ENCODE measurements around the gene NKD1. TPM values are rescaled to one million over a fixed set of nuclear protein-coding genes. Genes with fewer than 3 reads are reported as not detected.

The NKD1 gene
- total RNA-seq, 1 donor: not detected

DNA sequence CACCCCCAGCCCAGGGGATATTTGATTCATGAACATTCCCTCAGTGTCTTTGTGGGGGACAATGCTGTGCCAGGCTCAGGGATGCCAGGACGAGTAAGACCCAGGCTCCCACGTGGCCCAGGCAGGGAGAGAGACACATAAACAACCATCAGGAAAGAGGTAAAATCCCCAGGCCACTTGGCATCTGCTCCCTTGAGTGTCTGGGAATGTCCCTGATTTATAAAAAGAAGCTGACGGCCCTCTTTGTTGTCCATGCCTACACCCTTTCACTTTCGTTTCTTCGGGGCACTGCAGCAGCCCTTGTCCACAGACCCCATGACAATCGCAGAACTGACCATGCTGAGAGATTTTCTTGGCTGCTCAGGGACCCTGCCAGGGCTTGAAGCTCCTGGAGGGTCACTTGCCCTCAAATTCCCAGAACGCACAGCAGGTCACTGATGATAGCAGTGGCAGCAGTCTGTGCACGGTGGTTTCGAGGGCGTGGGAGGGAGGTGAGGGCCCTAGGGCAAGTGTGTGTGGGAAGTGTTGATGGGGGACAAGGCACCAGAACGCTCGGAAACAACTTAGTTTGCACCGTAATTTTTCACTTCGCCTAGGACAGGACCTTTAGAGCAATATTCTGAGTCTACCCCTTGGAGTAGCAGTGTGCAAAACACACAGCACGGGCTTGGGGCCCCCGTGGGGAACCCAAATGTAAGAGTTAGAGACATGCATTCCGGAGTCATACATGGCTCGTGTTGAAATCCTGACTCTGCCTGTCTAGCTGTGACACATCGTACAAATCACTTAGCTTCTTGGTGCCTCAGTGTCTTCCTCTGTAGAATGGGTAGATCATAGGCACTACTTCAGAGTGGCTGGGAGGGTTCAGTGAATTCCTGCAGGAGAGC is 149.9 kb downstream of the NKD1 start:
- peak overlapping the region; percentile 52 for H3K4me3 ChIP-seq (ENCODE audit: low read depth, low read length)
- TF ChIP-seq, protein P1, sequence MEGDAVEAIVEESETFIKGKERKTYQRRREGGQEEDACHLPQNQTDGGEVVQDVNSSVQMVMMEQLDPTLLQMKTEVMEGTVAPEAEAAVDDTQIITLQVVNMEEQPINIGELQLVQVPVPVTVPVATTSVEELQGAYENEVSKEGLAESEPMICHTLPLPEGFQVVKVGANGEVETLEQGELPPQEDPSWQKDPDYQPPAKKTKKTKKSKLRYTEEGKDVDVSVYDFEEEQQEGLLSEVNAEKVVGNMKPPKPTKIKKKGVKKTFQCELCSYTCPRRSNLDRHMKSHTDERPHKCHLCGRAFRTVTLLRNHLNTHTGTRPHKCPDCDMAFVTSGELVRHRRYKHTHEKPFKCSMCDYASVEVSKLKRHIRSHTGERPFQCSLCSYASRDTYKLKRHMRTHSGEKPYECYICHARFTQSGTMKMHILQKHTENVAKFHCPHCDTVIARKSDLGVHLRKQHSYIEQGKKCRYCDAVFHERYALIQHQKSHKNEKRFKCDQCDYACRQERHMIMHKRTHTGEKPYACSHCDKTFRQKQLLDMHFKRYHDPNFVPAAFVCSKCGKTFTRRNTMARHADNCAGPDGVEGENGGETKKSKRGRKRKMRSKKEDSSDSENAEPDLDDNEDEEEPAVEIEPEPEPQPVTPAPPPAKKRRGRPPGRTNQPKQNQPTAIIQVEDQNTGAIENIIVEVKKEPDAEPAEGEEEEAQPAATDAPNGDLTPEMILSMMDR (IDR thresholded peaks at IDR 0.05; ENCODE audit: insufficient read depth, low read depth, low read length): no peak
- DNase-seq (ENCODE audit: low read depth): peak; percentile 76

Other genes starting within 250 kb of the NKD1 start
- 29.0 and 31.5 TPM in 2 replicates for gene BRD7, start 179.4 kb upstream of the NKD1 start, total RNA-seq
- not detected in 2 replicates for gene SNX20, start 132.9 kb downstream of the NKD1 start, total RNA-seq
- gene NOD2, start 145.2 kb downstream of the NKD1 start, total RNA-seq: not detected in 2 replicates
- gene CYLD, start 193.7 kb downstream of the NKD1 start, total RNA-seq: 35.4 and 67.8 TPM in 2 replicates

All from fibroblast of villous mesenchyme (primary cell).